GM23338 (cell line): ENCODE measurements around the gene EIF3J.

Experiments
- CREB1 ChIP-seq: fragments of 250-450 bp; sonication (Bioruptor Pico); IDR thresholded peaks from 2 replicates; pipeline ENCODE4 v1.5.0; 2020; ENCODE audit warnings: low read depth, mild to moderate bottlenecking, moderate library complexity
- EZH2 ChIP-seq: fragments of 200-600 bp; sonication (generic); IDR thresholded peaks from one replicate; pipeline ENCODE4 v1.8.0; 2017; ENCODE audit warnings: antibody characterized with exemption, mild to moderate bottlenecking, low read depth; ENCODE audit not compliant: unreplicated experiment
- EZH2phosphoT487 ChIP-seq: fragments of 200-600 bp; sonication (generic); IDR thresholded peaks from one replicate; pipeline ENCODE4 v1.8.1; 2018; ENCODE audit warnings: antibody characterized with exemption; ENCODE audit not compliant: unreplicated experiment
- JUNB ChIP-seq: IDR thresholded peaks from one replicate; pipeline ENCODE4 v1.6.1; 2016; ENCODE audit warnings: antibody characterized with exemption; ENCODE audit not compliant: unreplicated experiment
- POLR2AphosphoS5 ChIP-seq: IDR thresholded peaks from 2 replicates; pipeline ENCODE4 v1.6.1; 2016; ENCODE audit warnings: antibody characterized with exemption, low read depth
- REST ChIP-seq: IDR thresholded peaks from one replicate; pipeline ENCODE4 v1.6.1; 2018; ENCODE audit warnings: antibody characterized with exemption; ENCODE audit not compliant: unreplicated experiment
- ZNF331 ChIP-seq: fragments of 250-450 bp; sonication (Bioruptor Pico); IDR thresholded peaks from 2 replicates; pipeline ENCODE4 v1.5.0; 2020; ENCODE audit warnings: low read depth, mild to moderate bottlenecking, moderate library complexity
- TF ChIP-seq, protein P1 (sequence below), 2 experiments: fragments of 200-600 bp in 1 of 2; sonication (generic) in 1 of 2; conservative IDR thresholded peaks; 2 replicates each; pipeline versions ENCODE4 v1.5.1 to v1.6.1; 2016 to 2017; ENCODE audit warnings: antibody characterized with exemption in 2 of 2, low read depth in 2 of 2, mild to moderate bottlenecking in 2 of 2, moderate library complexity in 1 of 2

GRCh38 chr15:44545913-44546802, 9.2 kb downstream of the EIF3J start:
- TF ChIP-seq, protein P1, sequence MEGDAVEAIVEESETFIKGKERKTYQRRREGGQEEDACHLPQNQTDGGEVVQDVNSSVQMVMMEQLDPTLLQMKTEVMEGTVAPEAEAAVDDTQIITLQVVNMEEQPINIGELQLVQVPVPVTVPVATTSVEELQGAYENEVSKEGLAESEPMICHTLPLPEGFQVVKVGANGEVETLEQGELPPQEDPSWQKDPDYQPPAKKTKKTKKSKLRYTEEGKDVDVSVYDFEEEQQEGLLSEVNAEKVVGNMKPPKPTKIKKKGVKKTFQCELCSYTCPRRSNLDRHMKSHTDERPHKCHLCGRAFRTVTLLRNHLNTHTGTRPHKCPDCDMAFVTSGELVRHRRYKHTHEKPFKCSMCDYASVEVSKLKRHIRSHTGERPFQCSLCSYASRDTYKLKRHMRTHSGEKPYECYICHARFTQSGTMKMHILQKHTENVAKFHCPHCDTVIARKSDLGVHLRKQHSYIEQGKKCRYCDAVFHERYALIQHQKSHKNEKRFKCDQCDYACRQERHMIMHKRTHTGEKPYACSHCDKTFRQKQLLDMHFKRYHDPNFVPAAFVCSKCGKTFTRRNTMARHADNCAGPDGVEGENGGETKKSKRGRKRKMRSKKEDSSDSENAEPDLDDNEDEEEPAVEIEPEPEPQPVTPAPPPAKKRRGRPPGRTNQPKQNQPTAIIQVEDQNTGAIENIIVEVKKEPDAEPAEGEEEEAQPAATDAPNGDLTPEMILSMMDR (conservative IDR thresholded peaks at IDR 0.05; ENCODE audit: low read depth in 2 of 2), result peak; percentile 55 to 65
- no peak for TF ChIP-seq EZH2phosphoT487
- no peak for TF ChIP-seq POLR2AphosphoS5
- no peak for TF ChIP-seq CREB1 (CRISPR knock-in tag)
- TF ChIP-seq REST, result no peak
- TF ChIP-seq EZH2, result no peak
- no peak for TF ChIP-seq ZNF331 (CRISPR knock-in tag)
- no peak for TF ChIP-seq JUNB
